ENCODE results near the gene DYRK3.

GRCh38 chr1:206637605-206638004 is 2.3 kb downstream of the DYRK3 start:
- no peak for TF ChIP-seq CTCF (IDR thresholded peaks at IDR 0.05)
- no peak for TF ChIP-seq EP300 (IDR thresholded peaks at IDR 0.05)
- TF ChIP-seq POLR2A (IDR thresholded peaks at IDR 0.05) = no peak

Measured in stomach (tissue), 4 donors.